GM23338 (cell line): ENCODE measurements around the gene PITRM1. TPM values are rescaled to one million over a fixed set of nuclear protein-coding genes. Genes with fewer than 3 reads are reported as not detected.

Source experiments
- ATAC-seq: fragments of 200-7000 bp; cut with Tn5 transposase; 3 replicates; pipeline ENCODE4 v1.9.1; 2020
- DNase-seq: peaks from one replicate; pipeline ENCODE4 v3.0.0-alpha.2; 2015; ENCODE audit warnings: low spot score
- H2AFZ ChIP-seq: fragments of 200-600 bp; sonication (generic); 2 replicates; pipeline ENCODE4 v1.8.0; 2016; ENCODE audit warnings: antibody characterized with exemption, mild to moderate bottlenecking, moderate library complexity
- H3F3A ChIP-seq: fragments of 200-600 bp; sonication (generic); replicated peaks from 2 replicates; pipeline ENCODE4 v1.8.0; 2017; ENCODE audit warnings: antibody characterized with exemption, mixed run types, low read depth
- H3K27ac ChIP-seq: fragments of 200-600 bp; sonication (generic); 2 replicates; pipeline ENCODE4 v1.6.1; 2016; ENCODE audit warnings: low read depth
- H3K27me3 ChIP-seq: fragments of 200-600 bp; sonication (generic); 2 replicates; pipeline ENCODE4 v1.8.0; 2016; ENCODE audit warnings: mild to moderate bottlenecking, mixed run types, moderate library complexity; ENCODE audit not compliant: insufficient read depth
- H3K36me3 ChIP-seq: fragments of 200-600 bp; sonication (generic); 2 replicates; pipeline ENCODE4 v1.8.0; 2016; ENCODE audit warnings: mild to moderate bottlenecking; ENCODE audit not compliant: insufficient read depth
- H3K4me1 ChIP-seq: fragments of 200-600 bp; sonication (generic); 2 replicates; pipeline ENCODE4 v1.8.0; 2016; ENCODE audit warnings: mild to moderate bottlenecking, moderate library complexity; ENCODE audit not compliant: insufficient read depth
- H3K4me2 ChIP-seq: fragments of 200-600 bp; sonication (generic); 2 replicates; pipeline ENCODE4 v1.7.1; 2017; ENCODE audit warnings: mixed run types
- H3K4me3 ChIP-seq: fragments of 200-600 bp; sonication (generic); 2 replicates; pipeline ENCODE4 v1.6.1; 2016; ENCODE audit warnings: mixed run types
- H3K79me2 ChIP-seq: fragments of 200-600 bp; sonication (generic); replicated peaks from 2 replicates; pipeline ENCODE4 v1.8.0; 2017; ENCODE audit warnings: mild to moderate bottlenecking; ENCODE audit not compliant: insufficient read depth
- H3K9me2 ChIP-seq: fragments of 200-600 bp; sonication (generic); 2 replicates; pipeline ENCODE4 v1.8.0; 2017; ENCODE audit not compliant: insufficient read depth
- H4K20me1 ChIP-seq: fragments of 200-600 bp; sonication (generic); replicated peaks from 2 replicates; pipeline ENCODE4 v1.8.0; 2017; ENCODE audit warnings: mild to moderate bottlenecking; ENCODE audit not compliant: insufficient read depth
- H3K27ac Mint-ChIP-seq: 2 replicates; pipeline ENCODE4 v1.8.0; 2020; ENCODE audit warnings: inconsistent platforms, mild to moderate bottlenecking, moderate library complexity, mixed read lengths
- H3K27me3 Mint-ChIP-seq: 3 replicates; pipeline ENCODE4 v1.8.0; 2022; ENCODE audit warnings: low read depth, mild to moderate bottlenecking, moderate library complexity, mixed read lengths, inconsistent platforms; ENCODE audit not compliant: insufficient read depth, poor library complexity
- H3K36me3 Mint-ChIP-seq: 3 replicates; pipeline ENCODE4 v1.8.0; 2021; ENCODE audit warnings: low read depth, mild to moderate bottlenecking, inconsistent platforms, moderate library complexity, mixed read lengths
- H3K4me1 Mint-ChIP-seq: 3 replicates; pipeline ENCODE4 v1.8.0; 2020; ENCODE audit warnings: mild to moderate bottlenecking, inconsistent platforms, mixed read lengths
- H3K4me3 Mint-ChIP-seq: 3 replicates; pipeline ENCODE4 v1.8.0; 2021; ENCODE audit warnings: moderate library complexity, mild to moderate bottlenecking, inconsistent platforms, mixed read lengths
- H3K9me3 Mint-ChIP-seq: 3 replicates; pipeline ENCODE4 v1.8.0; 2020; ENCODE audit warnings: moderate library complexity, mild to moderate bottlenecking, inconsistent platforms, mixed read lengths
- EZH2phosphoT487 ChIP-seq: fragments of 200-600 bp; sonication (generic); IDR thresholded peaks from one replicate; pipeline ENCODE4 v1.8.1; 2018; ENCODE audit warnings: antibody characterized with exemption; ENCODE audit not compliant: unreplicated experiment
- POLR2AphosphoS5 ChIP-seq: IDR thresholded peaks from 2 replicates; pipeline ENCODE4 v1.6.1; 2016; ENCODE audit warnings: antibody characterized with exemption, low read depth
- STAT1 ChIP-seq: IDR thresholded peaks from one replicate; pipeline ENCODE4 v1.6.1; 2016; ENCODE audit warnings: antibody characterized with exemption; ENCODE audit not compliant: unreplicated experiment
- ZNF114 ChIP-seq: fragments of 250-450 bp; sonication (Bioruptor Pico); IDR thresholded peaks from 2 replicates; pipeline ENCODE4 v1.5.0; 2020; ENCODE audit warnings: mild to moderate bottlenecking, moderate library complexity
- ZNF331 ChIP-seq: fragments of 250-450 bp; sonication (Bioruptor Pico); IDR thresholded peaks from 2 replicates; pipeline ENCODE4 v1.5.0; 2020; ENCODE audit warnings: low read depth, mild to moderate bottlenecking, moderate library complexity
- polyA plus RNA-seq: library from polyadenylated mRNA; unstranded; fragments of >200 nt; fragmentation: Nextera tagmentation; extraction: Ambion mirVana; gene quantifications from 2 replicates; pipeline ENCODE4 v1.2.1, GENCODE V29; 2016
- total RNA-seq: library from RNA; depleted of rRNA; stranded (reverse); fragments of >200 nt; shearing (Covaris generic); gene quantifications from 2 replicates; pipeline ENCODE4 v1.2.3, GENCODE V29; 2014
- TF ChIP-seq, protein P1 (sequence below), 2 experiments: fragments of 200-600 bp in 1 of 2; sonication (generic) in 1 of 2; conservative IDR thresholded peaks; 2 replicates each; pipeline versions ENCODE4 v1.5.1 to v1.6.1; 2016 to 2017; ENCODE audit warnings: antibody characterized with exemption in 2 of 2, low read depth in 2 of 2, mild to moderate bottlenecking in 2 of 2, moderate library complexity in 1 of 2
- TF ChIP-seq, protein P2 (sequence below): fragments of 250-450 bp; sonication (Bioruptor Pico); IDR thresholded peaks from 2 replicates; pipeline ENCODE4 v1.5.0; 2020; ENCODE audit warnings: mild to moderate bottlenecking, moderate library complexity
- TF ChIP-seq, protein P3 (sequence below): IDR thresholded peaks from 2 replicates; pipeline ENCODE4 v1.6.1; 2016; ENCODE audit warnings: antibody characterized with exemption

PITRM1 gene
- total and polyA plus RNA-seq, 2 experiments from 2014 or later, result 29.0 to 33.0 TPM

DNA sequence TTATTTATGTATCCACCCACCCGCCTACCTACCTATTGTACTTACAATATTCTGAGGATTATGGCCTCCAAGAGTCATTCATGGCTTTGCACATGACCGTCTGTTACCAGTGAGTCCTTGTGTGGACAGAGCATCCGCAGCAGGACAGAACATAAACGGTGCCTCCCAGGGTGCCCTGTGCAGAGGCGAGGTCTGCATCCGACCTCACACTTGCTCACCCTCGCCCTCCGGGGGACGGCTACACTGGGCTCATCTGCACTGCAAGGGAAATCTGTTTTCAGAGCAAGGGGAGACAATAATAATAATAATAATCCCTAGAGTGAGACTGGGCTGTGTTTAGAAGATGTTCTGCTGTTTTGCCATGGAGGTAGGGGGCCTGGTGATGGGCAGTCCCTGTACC is 75.4 kb downstream of the PITRM1 start:
- peaks cover 25% of the 10 kb centered on the region for H3K4me1 Mint-ChIP-seq
- TF ChIP-seq ZNF331 (CRISPR knock-in tag), result no peak
- TF ChIP-seq, protein P1, sequence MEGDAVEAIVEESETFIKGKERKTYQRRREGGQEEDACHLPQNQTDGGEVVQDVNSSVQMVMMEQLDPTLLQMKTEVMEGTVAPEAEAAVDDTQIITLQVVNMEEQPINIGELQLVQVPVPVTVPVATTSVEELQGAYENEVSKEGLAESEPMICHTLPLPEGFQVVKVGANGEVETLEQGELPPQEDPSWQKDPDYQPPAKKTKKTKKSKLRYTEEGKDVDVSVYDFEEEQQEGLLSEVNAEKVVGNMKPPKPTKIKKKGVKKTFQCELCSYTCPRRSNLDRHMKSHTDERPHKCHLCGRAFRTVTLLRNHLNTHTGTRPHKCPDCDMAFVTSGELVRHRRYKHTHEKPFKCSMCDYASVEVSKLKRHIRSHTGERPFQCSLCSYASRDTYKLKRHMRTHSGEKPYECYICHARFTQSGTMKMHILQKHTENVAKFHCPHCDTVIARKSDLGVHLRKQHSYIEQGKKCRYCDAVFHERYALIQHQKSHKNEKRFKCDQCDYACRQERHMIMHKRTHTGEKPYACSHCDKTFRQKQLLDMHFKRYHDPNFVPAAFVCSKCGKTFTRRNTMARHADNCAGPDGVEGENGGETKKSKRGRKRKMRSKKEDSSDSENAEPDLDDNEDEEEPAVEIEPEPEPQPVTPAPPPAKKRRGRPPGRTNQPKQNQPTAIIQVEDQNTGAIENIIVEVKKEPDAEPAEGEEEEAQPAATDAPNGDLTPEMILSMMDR (conservative IDR thresholded peaks at IDR 0.05; ENCODE audit: low read depth in 2 of 2), result peak in 1 of 2 experiments; percentile 8; a peak in 1 of 4 replicates
- no peak overlapping the region for H3K27ac Mint-ChIP-seq
- Histone ChIP-seq H3K79me2 (peaks cover 77% of the 10 kb centered on the region), H4K20me1 (peaks cover 7% of the 10 kb centered on the region; the same call in 1 of the 2 replicates), H3K4me1 (peaks cover 16% of the 10 kb centered on the region; the same call in 1 of the 2 replicates), H3K36me3 (0 out of 2 replicates have a peak, but pooled peaks cover 9% of the 10 kb centered on the region), H3K27me3 (no peaks in the 10 kb centered on the region), H3K27ac (no peak overlapping the region), H2AFZ (no peak overlapping the region), H3K9me2 (no peaks in the 10 kb centered on the region), H3F3A (no peaks in the 10 kb centered on the region), H3K4me3 (no peak overlapping the region), H3K4me2 (no peak overlapping the region)
- ATAC-seq, result peak; percentile 47
- no peak overlapping the region for H3K4me3 Mint-ChIP-seq
- no peak for DNase-seq
- peaks cover 10% of the 10 kb centered on the region for H3K27me3 Mint-ChIP-seq
- no peaks in the 10 kb centered on the region; the same call in 1 of the 3 replicates for H3K9me3 Mint-ChIP-seq
- peaks cover 45% of the 10 kb centered on the region for H3K36me3 Mint-ChIP-seq

DNA sequence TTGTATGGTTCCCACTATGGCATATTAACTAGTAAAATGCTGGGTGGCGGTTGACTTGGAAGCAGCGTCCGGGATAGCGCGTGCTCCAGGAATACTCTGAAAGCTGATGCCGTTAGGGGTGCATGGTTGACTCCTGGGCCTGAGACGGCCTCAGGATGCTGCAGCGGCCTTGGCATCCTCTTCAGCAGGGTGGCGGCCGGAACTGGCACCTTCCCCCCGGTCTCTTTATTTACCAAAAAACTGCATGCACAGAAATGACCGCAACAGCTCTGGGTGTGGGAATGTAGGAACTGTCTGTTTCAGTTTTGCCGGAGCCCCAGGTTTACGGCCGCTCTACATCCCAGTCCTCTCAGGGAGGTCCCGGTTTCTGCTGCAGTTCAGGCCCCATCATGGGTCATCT is 76.4 kb downstream of the PITRM1 start:
- Histone ChIP-seq H3K79me2 (peaks cover 88% of the 10 kb centered on the region), H3K9me2 (no peaks in the 10 kb centered on the region), H3K4me1 (peaks cover 16% of the 10 kb centered on the region; the same call in 1 of the 2 replicates), H3K36me3 (peaks cover 12% of the 10 kb centered on the region; the same call in 1 of the 2 replicates), H3K4me2 (no peak overlapping the region), H3K27me3 (no peaks in the 10 kb centered on the region), H3F3A (no peaks in the 10 kb centered on the region), H2AFZ (no peak overlapping the region), H3K27ac (no peak overlapping the region), H3K4me3 (no peak overlapping the region), H4K20me1 (peaks cover 11% of the 10 kb centered on the region)
- peak overlapping the region; percentile 76; the same call in 1 of the 2 replicates for H3K27ac Mint-ChIP-seq
- H3K9me3 Mint-ChIP-seq, result no peaks in the 10 kb centered on the region; the same call in 2 of the 3 replicates
- no peak for DNase-seq
- peaks cover 43% of the 10 kb centered on the region for H3K36me3 Mint-ChIP-seq
- TF ChIP-seq POLR2AphosphoS5 (no peak), STAT1 (no peak), EZH2phosphoT487 (no peak), ZNF114 (CRISPR knock-in tag) (no peak)
- TF ChIP-seq, protein P2, sequence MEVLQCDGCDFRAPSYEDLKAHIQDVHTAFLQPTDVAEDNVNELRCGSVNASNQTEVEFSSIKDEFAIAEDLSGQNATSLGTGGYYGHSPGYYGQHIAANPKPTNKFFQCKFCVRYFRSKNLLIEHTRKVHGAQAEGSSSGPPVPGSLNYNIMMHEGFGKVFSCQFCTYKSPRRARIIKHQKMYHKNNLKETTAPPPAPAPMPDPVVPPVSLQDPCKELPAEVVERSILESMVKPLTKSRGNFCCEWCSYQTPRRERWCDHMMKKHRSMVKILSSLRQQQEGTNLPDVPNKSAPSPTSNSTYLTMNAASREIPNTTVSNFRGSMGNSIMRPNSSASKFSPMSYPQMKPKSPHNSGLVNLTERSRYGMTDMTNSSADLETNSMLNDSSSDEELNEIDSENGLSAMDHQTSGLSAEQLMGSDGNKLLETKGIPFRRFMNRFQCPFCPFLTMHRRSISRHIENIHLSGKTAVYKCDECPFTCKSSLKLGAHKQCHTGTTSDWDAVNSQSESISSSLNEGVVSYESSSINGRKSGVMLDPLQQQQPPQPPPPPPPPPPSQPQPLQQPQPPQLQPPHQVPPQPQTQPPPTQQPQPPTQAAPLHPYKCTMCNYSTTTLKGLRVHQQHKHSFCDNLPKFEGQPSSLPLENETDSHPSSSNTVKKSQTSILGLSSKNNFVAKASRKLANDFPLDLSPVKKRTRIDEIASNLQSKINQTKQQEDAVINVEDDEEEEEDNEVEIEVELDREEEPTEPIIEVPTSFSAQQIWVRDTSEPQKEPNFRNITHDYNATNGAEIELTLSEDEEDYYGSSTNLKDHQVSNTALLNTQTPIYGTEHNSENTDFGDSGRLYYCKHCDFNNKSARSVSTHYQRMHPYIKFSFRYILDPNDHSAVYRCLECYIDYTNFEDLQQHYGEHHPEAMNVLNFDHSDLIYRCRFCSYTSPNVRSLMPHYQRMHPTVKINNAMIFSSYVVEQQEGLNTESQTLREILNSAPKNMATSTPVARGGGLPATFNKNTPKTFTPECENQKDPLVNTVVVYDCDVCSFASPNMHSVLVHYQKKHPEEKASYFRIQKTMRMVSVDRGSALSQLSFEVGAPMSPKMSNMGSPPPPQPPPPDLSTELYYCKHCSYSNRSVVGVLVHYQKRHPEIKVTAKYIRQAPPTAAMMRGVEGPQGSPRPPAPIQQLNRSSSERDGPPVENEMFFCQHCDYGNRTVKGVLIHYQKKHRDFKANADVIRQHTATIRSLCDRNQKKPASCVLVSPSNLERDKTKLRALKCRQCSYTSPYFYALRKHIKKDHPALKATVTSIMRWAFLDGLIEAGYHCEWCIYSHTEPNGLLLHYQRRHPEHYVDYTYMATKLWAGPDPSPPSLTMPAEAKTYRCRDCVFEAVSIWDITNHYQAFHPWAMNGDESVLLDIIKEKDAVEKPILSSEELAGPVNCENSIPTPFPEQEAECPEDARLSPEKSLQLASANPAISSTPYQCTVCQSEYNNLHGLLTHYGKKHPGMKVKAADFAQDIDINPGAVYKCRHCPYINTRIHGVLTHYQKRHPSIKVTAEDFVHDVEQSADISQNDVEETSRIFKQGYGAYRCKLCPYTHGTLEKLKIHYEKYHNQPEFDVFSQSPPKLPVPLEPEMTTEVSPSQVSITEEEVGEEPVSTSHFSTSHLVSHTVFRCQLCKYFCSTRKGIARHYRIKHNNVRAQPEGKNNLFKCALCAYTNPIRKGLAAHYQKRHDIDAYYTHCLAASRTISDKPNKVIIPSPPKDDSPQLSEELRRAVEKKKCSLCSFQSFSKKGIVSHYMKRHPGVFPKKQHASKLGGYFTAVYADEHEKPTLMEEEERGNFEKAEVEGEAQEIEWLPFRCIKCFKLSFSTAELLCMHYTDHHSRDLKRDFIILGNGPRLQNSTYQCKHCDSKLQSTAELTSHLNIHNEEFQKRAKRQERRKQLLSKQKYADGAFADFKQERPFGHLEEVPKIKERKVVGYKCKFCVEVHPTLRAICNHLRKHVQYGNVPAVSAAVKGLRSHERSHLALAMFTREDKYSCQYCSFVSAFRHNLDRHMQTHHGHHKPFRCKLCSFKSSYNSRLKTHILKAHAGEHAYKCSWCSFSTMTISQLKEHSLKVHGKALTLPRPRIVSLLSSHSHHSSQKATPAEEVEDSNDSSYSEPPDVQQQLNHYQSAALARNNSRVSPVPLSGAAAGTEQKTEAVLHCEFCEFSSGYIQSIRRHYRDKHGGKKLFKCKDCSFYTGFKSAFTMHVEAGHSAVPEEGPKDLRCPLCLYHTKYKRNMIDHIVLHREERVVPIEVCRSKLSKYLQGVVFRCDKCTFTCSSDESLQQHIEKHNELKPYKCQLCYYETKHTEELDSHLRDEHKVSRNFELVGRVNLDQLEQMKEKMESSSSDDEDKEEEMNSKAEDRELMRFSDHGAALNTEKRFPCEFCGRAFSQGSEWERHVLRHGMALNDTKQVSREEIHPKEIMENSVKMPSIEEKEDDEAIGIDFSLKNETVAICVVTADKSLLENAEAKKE (CRISPR knock-in tag), result no peak
- TF ChIP-seq, protein P3, sequence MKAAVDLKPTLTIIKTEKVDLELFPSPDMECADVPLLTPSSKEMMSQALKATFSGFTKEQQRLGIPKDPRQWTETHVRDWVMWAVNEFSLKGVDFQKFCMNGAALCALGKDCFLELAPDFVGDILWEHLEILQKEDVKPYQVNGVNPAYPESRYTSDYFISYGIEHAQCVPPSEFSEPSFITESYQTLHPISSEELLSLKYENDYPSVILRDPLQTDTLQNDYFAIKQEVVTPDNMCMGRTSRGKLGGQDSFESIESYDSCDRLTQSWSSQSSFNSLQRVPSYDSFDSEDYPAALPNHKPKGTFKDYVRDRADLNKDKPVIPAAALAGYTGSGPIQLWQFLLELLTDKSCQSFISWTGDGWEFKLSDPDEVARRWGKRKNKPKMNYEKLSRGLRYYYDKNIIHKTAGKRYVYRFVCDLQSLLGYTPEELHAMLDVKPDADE, result no peak
- TF ChIP-seq, protein P1 (conservative IDR thresholded peaks at IDR 0.05; ENCODE audit: low read depth in 2 of 2), result no peak
- ATAC-seq, result no peak
- H3K27me3 Mint-ChIP-seq, result peaks cover 8% of the 10 kb centered on the region
- H3K4me3 Mint-ChIP-seq, result no peak overlapping the region
- peaks cover 30% of the 10 kb centered on the region for H3K4me1 Mint-ChIP-seq
